NT2/D1 (cell line): Measurements from ENCODE around the gene SNRPB.

Source experiments
- DNase-seq: peaks from one replicate; pipeline ENCODE4 v3.0.0-alpha.2; 2011; ENCODE audit warnings: low read depth, low spot score
- H3K27me3 ChIP-seq: 2 replicates; pipeline ENCODE4 v1.6.0; 2011; ENCODE audit warnings: mild to moderate bottlenecking; ENCODE audit not compliant: insufficient read length, insufficient read depth
- H3K36me3 ChIP-seq: 2 replicates; pipeline ENCODE4 v1.6.1; 2011; ENCODE audit warnings: mild to moderate bottlenecking, low read length, mixed read lengths; ENCODE audit not compliant: insufficient read depth, insufficient read length
- H3K4me1 ChIP-seq: 2 replicates; pipeline ENCODE4 v1.5.1; 2011; ENCODE audit not compliant: insufficient read depth, insufficient read length
- H3K4me3 ChIP-seq: 2 replicates; pipeline ENCODE4 v1.5.1; 2011; ENCODE audit warnings: low read depth; ENCODE audit not compliant: insufficient read length
- H3K9ac ChIP-seq: 2 replicates; pipeline ENCODE4 v1.6.0; 2011; ENCODE audit warnings: low read depth; ENCODE audit not compliant: insufficient read length
- H3K9me3 ChIP-seq: 2 replicates; pipeline ENCODE4 v1.5.1; 2011; ENCODE audit warnings: mild to moderate bottlenecking, low read length; ENCODE audit not compliant: insufficient read depth
- SUZ12 ChIP-seq: IDR thresholded peaks from 2 replicates; pipeline ENCODE4 v1.6.1; 2011; ENCODE audit not compliant: insufficient read length, insufficient read depth; ENCODE audit errors: extremely low read depth
- YY1 ChIP-seq: IDR thresholded peaks from 2 replicates; pipeline ENCODE4 v1.6.1; 2011; ENCODE audit not compliant: insufficient read length, insufficient read depth
- ZNF274 ChIP-seq: IDR thresholded peaks from 2 replicates; pipeline ENCODE4 v1.6.1; 2011; ENCODE audit warnings: mild to moderate bottlenecking, low read depth, low read length

SNRPB gene

GRCh38 chr20:2469991-2470422 lies 582 bp downstream of the SNRPB start:
- H3K36me3 ChIP-seq, result peaks cover 45% of the 10 kb centered on the region
- no peak for DNase-seq
- TF ChIP-seq SUZ12 (no peak), ZNF274 (no peak), YY1 (no peak)
- no peaks in the 10 kb centered on the region for H3K9me3 ChIP-seq
- H3K9ac ChIP-seq, result peak overlapping the region; percentile 99
- H3K27me3 ChIP-seq, result no peaks in the 10 kb centered on the region
- H3K4me3 ChIP-seq, result peak overlapping the region; percentile 97
- H3K4me1 ChIP-seq, result peaks cover 3% of the 10 kb centered on the region

- DNase-seq, result no peak
- H3K9ac ChIP-seq, result peak overlapping the region; percentile 76
- TF ChIP-seq YY1 (no peak), SUZ12 (no peak), ZNF274 (no peak)
- peak overlapping the region; percentile 97 for H3K4me3 ChIP-seq
- H3K36me3 ChIP-seq, result peaks cover 57% of the 10 kb centered on the region
- no peaks in the 10 kb centered on the region for H3K9me3 ChIP-seq
- H3K27me3 ChIP-seq, result no peaks in the 10 kb centered on the region
- peaks cover 3% of the 10 kb centered on the region for H3K4me1 ChIP-seq
Observed at GRCh38 chr20:2468581-2469407, 1.8 kb downstream of the SNRPB start.

- Histone ChIP-seq H3K4me1 (peaks cover 3% of the 10 kb centered on the region), H3K9me3 (no peaks in the 10 kb centered on the region), H3K36me3 (peaks cover 71% of the 10 kb centered on the region), H3K9ac (peak overlapping the region; percentile 18), H3K4me3 (no peak overlapping the region), H3K27me3 (no peaks in the 10 kb centered on the region)
- DNase-seq, result no peak
- no peak for TF ChIP-seq YY1
- no peak for TF ChIP-seq SUZ12
- TF ChIP-seq ZNF274, result no peak
Observed at GRCh38 chr20:2467412-2467811, 3.2 kb downstream of the SNRPB start.

- Histone ChIP-seq H3K27me3 (no peaks in the 10 kb centered on the region), H3K9ac (no peak overlapping the region), H3K9me3 (no peaks in the 10 kb centered on the region), H3K4me3 (no peak overlapping the region), H3K4me1 (peaks cover 3% of the 10 kb centered on the region), H3K36me3 (peaks cover 93% of the 10 kb centered on the region)
- no peak for TF ChIP-seq YY1
- no peak for TF ChIP-seq ZNF274
- no peak for TF ChIP-seq SUZ12
- no peak for DNase-seq
Observed at GRCh38 chr20:2465100-2465499, 5.5 kb downstream of the SNRPB start.

- Histone ChIP-seq H3K36me3 (peaks cover 97% of the 10 kb centered on the region), H3K9me3 (no peaks in the 10 kb centered on the region), H3K4me1 (peaks cover 1% of the 10 kb centered on the region), H3K9ac (no peak overlapping the region), H3K4me3 (no peak overlapping the region), H3K27me3 (no peaks in the 10 kb centered on the region)
- DNase-seq, result no peak
- TF ChIP-seq YY1 (no peak), SUZ12 (no peak), ZNF274 (no peak)
Observed at GRCh38 chr20:2463616-2464365, 6.8 kb downstream of the SNRPB start.

- no peaks in the 10 kb centered on the region for H3K9me3 ChIP-seq
- TF ChIP-seq SUZ12, result no peak
- TF ChIP-seq ZNF274, result no peak
- no peak for TF ChIP-seq YY1
- peaks cover 87% of the 10 kb centered on the region for H3K36me3 ChIP-seq
Observed at GRCh38 chr20:2462484-2462883, 8.1 kb downstream of the SNRPB start.

GRCh38 chr20:2460752-2461424 lies 9.7 kb downstream of the SNRPB start:
- TF ChIP-seq ZNF274 (no peak), YY1 (no peak), SUZ12 (no peak)
- H3K36me3 ChIP-seq, result peaks cover 71% of the 10 kb centered on the region

More at GRCh38 chr20:2462484-2462883, 8.1 kb downstream of the SNRPB start:
- H3K4me3 ChIP-seq, result no peak overlapping the region
- no peaks in the 10 kb centered on the region for H3K27me3 ChIP-seq
- no peaks in the 10 kb centered on the region for H3K4me1 ChIP-seq
- H3K9ac ChIP-seq, result no peak overlapping the region
- DNase-seq, result no peak

More at GRCh38 chr20:2460752-2461424, 9.7 kb downstream of the SNRPB start:
- DNase-seq, result no peak
- H3K9me3 ChIP-seq, result no peaks in the 10 kb centered on the region
- H3K4me3 ChIP-seq, result no peak overlapping the region
- H3K4me1 ChIP-seq, result no peaks in the 10 kb centered on the region
- H3K9ac ChIP-seq, result no peak overlapping the region
- no peaks in the 10 kb centered on the region for H3K27me3 ChIP-seq
